Neural cell (in vitro differentiated cells): ENCODE results near the gene FAM53C. TPM values are rescaled to one million over a fixed set of nuclear protein-coding genes. Genes with fewer than 3 reads are reported as not detected.

Experiments
- H2AFZ ChIP-seq: fragments of 200-600, 300-800 bp; sonication (generic), shearing (Covaris generic); 2 replicates; pipeline ENCODE4 v1.6.0; 2014; ENCODE audit warnings: low read depth, mild to moderate bottlenecking, antibody characterized with exemption, low read length, moderate library complexity
- H3F3A ChIP-seq: fragments of 200-600 bp; shearing (Covaris generic); 2 replicates; pipeline ENCODE4 v1.6.1; 2016; ENCODE audit warnings: mild to moderate bottlenecking, moderate library complexity, mixed read lengths, antibody characterized with exemption, low read length; ENCODE audit not compliant: insufficient read depth, poor library complexity, severe bottlenecking
- H3K27ac ChIP-seq: fragments of 200-600, 300-800 bp; sonication (generic), shearing (Covaris generic); 2 replicates; pipeline ENCODE4 v1.5.1; 2014; ENCODE audit warnings: mild to moderate bottlenecking, low read length, moderate library complexity
- H3K27me3 ChIP-seq: fragments of 300-800, 200-600 bp; sonication (generic), shearing (Covaris generic); 2 replicates; pipeline ENCODE4 v1.6.0; 2014; ENCODE audit warnings: mild to moderate bottlenecking, low read depth, low read length, moderate library complexity; ENCODE audit not compliant: insufficient read depth
- H3K36me3 ChIP-seq: fragments of 300-800, 200-600 bp; sonication (generic), shearing (Covaris generic); 2 replicates; pipeline ENCODE4 v1.5.1; 2014; ENCODE audit warnings: mild to moderate bottlenecking, antibody characterized with exemption, low read length, moderate library complexity; ENCODE audit not compliant: insufficient read depth
- H3K4me2 ChIP-seq: fragments of 300-800, 200-600 bp; sonication (generic), shearing (Covaris generic); 2 replicates; pipeline ENCODE4 v1.6.0; 2014; ENCODE audit warnings: mild to moderate bottlenecking, low read length
- H3K4me3 ChIP-seq: fragments of 300-800, 200-600 bp; sonication (generic), shearing (Covaris generic); 2 replicates; pipeline ENCODE4 v1.5.1; 2014; ENCODE audit warnings: mild to moderate bottlenecking, low read length, moderate library complexity
- H3K79me2 ChIP-seq: fragments of 200-600 bp; shearing (Covaris generic); replicated peaks from 2 replicates; pipeline ENCODE4 v1.6.0; 2014; ENCODE audit warnings: mild to moderate bottlenecking, low read length, moderate library complexity; ENCODE audit not compliant: insufficient read depth
- H3K9ac ChIP-seq: fragments of 300-800, 200-600 bp; sonication (generic), shearing (Covaris generic); 2 replicates; pipeline ENCODE4 v1.6.1; 2016; ENCODE audit warnings: mild to moderate bottlenecking, low read length, mixed read lengths
- H3K9me2 ChIP-seq: fragments of 200-600 bp; shearing (Covaris generic); 2 replicates; pipeline ENCODE4 v1.6.1; 2016; ENCODE audit warnings: mild to moderate bottlenecking, low read length, mixed read lengths; ENCODE audit not compliant: insufficient read depth
- H3K9me3 ChIP-seq: fragments of 200-600, 300-800 bp; sonication (generic), shearing (Covaris generic); 2 replicates; pipeline ENCODE4 v1.6.1; 2016; ENCODE audit warnings: mild to moderate bottlenecking, mixed run types, low read length, moderate library complexity, mixed read lengths
- H4K20me1 ChIP-seq: fragments of 200-600 bp; shearing (Covaris generic); 2 replicates; pipeline ENCODE4 v1.6.1; 2016; ENCODE audit warnings: mild to moderate bottlenecking, mixed run types; ENCODE audit not compliant: insufficient read depth
- CTCF ChIP-seq: fragments of 450-650 bp; IDR thresholded peaks from 2 replicates; pipeline ENCODE4 v1.5.1; 2014; ENCODE audit warnings: antibody characterized with exemption, mild to moderate bottlenecking, moderate library complexity; ENCODE audit not compliant: poor library complexity, severe bottlenecking
- EP300 ChIP-seq: fragments of 450-650 bp; conservative IDR thresholded peaks from 2 replicates; pipeline ENCODE4 v1.6.1; 2014; ENCODE audit warnings: antibody characterized with exemption, mild to moderate bottlenecking, moderate library complexity; ENCODE audit not compliant: poor library complexity, severe bottlenecking
- EZH2 ChIP-seq: fragments of 200-600, 300-800 bp; shearing (Covaris generic), sonication (generic); IDR thresholded peaks from 2 replicates; pipeline ENCODE4 v1.6.1; 2014; ENCODE audit warnings: antibody characterized with exemption, low read length, borderline replicate concordance, mild to moderate bottlenecking; ENCODE audit not compliant: insufficient read depth, poor library complexity, severe bottlenecking
- MXI1 ChIP-seq: fragments of 450-650 bp; conservative IDR thresholded peaks from 2 replicates; pipeline ENCODE4 v1.6.1; 2014; ENCODE audit warnings: antibody characterized with exemption, mild to moderate bottlenecking; ENCODE audit not compliant: poor library complexity, severe bottlenecking
- POLR2AphosphoS5 ChIP-seq: IDR thresholded peaks from 2 replicates; pipeline ENCODE4 v1.6.1; 2012
- RAD21 ChIP-seq: fragments of 450-650 bp; conservative IDR thresholded peaks from 2 replicates; pipeline ENCODE4 v1.6.1; 2014; ENCODE audit warnings: antibody characterized with exemption, mild to moderate bottlenecking, moderate library complexity
- REST ChIP-seq: IDR thresholded peaks from 2 replicates; pipeline ENCODE4 v1.6.1; 2012; ENCODE audit warnings: borderline replicate concordance
- SMC3 ChIP-seq: fragments of 450-650 bp; conservative IDR thresholded peaks from 2 replicates; pipeline ENCODE4 v1.6.1; 2014; ENCODE audit warnings: antibody characterized with exemption, mild to moderate bottlenecking, moderate library complexity; ENCODE audit not compliant: poor library complexity
- TAF1 ChIP-seq: IDR thresholded peaks from 2 replicates; pipeline ENCODE4 v1.6.1; 2012; ENCODE audit warnings: low read depth
- polyA minus RNA-seq: library from RNA; depleted of rRNA, polyadenylated mRNA; stranded (reverse); fragments of >200 nt; gene quantifications from 2 replicates; pipeline ENCODE4 v1.2.3, GENCODE V29; 2014
- polyA plus RNA-seq: library from polyadenylated mRNA; depleted of rRNA; stranded (reverse); fragments of >200 nt; gene quantifications from 2 replicates; pipeline ENCODE4 v1.2.3, GENCODE V29; 2014

FAM53C gene
- 44.2 and 52.1 TPM in 2 replicates for polyA plus RNA-seq
- 50.7 and 58.4 TPM in 2 replicates for polyA minus RNA-seq

- H4K20me1 ChIP-seq, result no peaks in the 10 kb centered on the region
- peaks cover 40% of the 10 kb centered on the region for H3K79me2 ChIP-seq
- peak within 1 kb of the TSS; percentile 94 for H3K4me2 ChIP-seq
- no peaks in the 10 kb centered on the region for H3F3A ChIP-seq
- H3K9me2 ChIP-seq, result no peaks in the 10 kb centered on the region
- peak within 1 kb of the TSS; percentile 99 for H3K9ac ChIP-seq
- H3K27ac ChIP-seq, result peak within 1 kb of the TSS; percentile 92
- no peaks in the 10 kb centered on the region for H3K9me3 ChIP-seq
- H2AFZ ChIP-seq, result peak within 1 kb of the TSS; percentile 96
- no peaks in the 10 kb centered on the region for H3K36me3 ChIP-seq
- no peaks in the 10 kb centered on the region for H3K27me3 ChIP-seq
- H3K4me3 ChIP-seq, result peak within 1 kb of the TSS; percentile 96
- TF ChIP-seq POLR2AphosphoS5 (peak; percentile 99), REST (peak; percentile 98), EP300 (no peak), SMC3 (no peak), CTCF (peak; percentile 41), MXI1 (peak; percentile 44), EZH2 (no peak), TAF1 (peak; percentile 99), RAD21 (peak; percentile 26)
These were observed at the start of gene FAM53C for GRCh38 chr5:138337685-138338410. FAM53C (plus strand) TSS chr5:138338266; CDS start chr5:138341336, 3,070 bp downstream.

- TF ChIP-seq CTCF (no peak), MXI1 (no peak), POLR2AphosphoS5 (no peak), SMC3 (no peak), RAD21 (no peak), EZH2 (no peak), TAF1 (no peak), REST (no peak), EP300 (no peak)
These were observed 48.8 kb upstream of the FAM53C start for GRCh38 chr5:138289296-138289695.

More at GRCh38 chr5:138289296-138289695, 48.8 kb upstream of the FAM53C start:
- Histone ChIP-seq H2AFZ (no peak overlapping the region), H3K4me3 (no peak overlapping the region), H3K27ac (no peak overlapping the region), H3K9ac (no peak overlapping the region), H3K4me2 (no peak overlapping the region), H3K79me2 (no peaks in the 10 kb centered on the region), H4K20me1 (no peaks in the 10 kb centered on the region), H3K9me2 (no peaks in the 10 kb centered on the region), H3K9me3 (no peaks in the 10 kb centered on the region), H3K27me3 (no peaks in the 10 kb centered on the region), H3F3A (no peaks in the 10 kb centered on the region), H3K36me3 (no peaks in the 10 kb centered on the region)
